PC-3 (cell line): ENCODE data around the gene TBX10. TPM values are rescaled to one million over a fixed set of nuclear protein-coding genes. Genes with fewer than 3 reads are reported as not detected.
A peak's percentile ranks its signal among the peaks of the same experiment; 100 is the strongest.

Experiments used
- ATAC-seq: fragments of 200-7000 bp; cut with Tn5 transposase; 2 replicates; pipeline ENCODE4 v1.9.1; 2020; ENCODE audit warnings: mild to moderate bottlenecking, moderate library complexity
- BruUV-seq: library from RNA; stranded (reverse); fragments of 400-500 nt; replicated peaks from 2 replicates; lab custom pipeline; 2021; lab: Mats Ljungman, UMichigan
- CTCF ChIA-PET: fragments of 300-600 bp; sonication (Branson Sonifier 250); formaldehyde crosslinking; loops from one replicate; lab custom pipeline; 2022; ENCODE audit warnings: antibody characterized with exemption; lab: Charles Lee
- POLR2A ChIA-PET: fragments of 300-600 bp; sonication (Branson Sonifier 250); formaldehyde crosslinking; loops from one replicate; lab custom pipeline; 2022; ENCODE audit warnings: antibody characterized with exemption; ENCODE audit not compliant: unreplicated experiment; lab: Charles Lee
- DNase-seq: peaks from one replicate; pipeline ENCODE4 v3.0.0-alpha.2; 2015
- H2AFZ ChIP-seq: fragments of 300-600 bp; sonication (generic); 2 replicates; pipeline ENCODE4 v1.6.0; 2016; ENCODE audit warnings: antibody characterized with exemption, low read length
- H3F3A ChIP-seq: fragments of 300-600 bp; sonication (generic); one replicate; pipeline ENCODE4 v1.6.0; 2017; ENCODE audit warnings: antibody characterized with exemption, low read length, control low read depth, mild to moderate bottlenecking; ENCODE audit not compliant: unreplicated experiment
- H3K27ac ChIP-seq: fragments of 300-600 bp; sonication (generic); 2 replicates; pipeline ENCODE4 v1.5.1; 2016; ENCODE audit warnings: mild to moderate bottlenecking, low read length
- H3K27me3 ChIP-seq: fragments of 300-600 bp; sonication (generic); 2 replicates; pipeline ENCODE4 v1.6.1; 2016; ENCODE audit warnings: low read length, mixed read lengths
- H3K36me3 ChIP-seq: fragments of 300-600 bp; sonication (generic); 2 replicates; pipeline ENCODE4 v1.6.1; 2016; ENCODE audit warnings: low read depth, mixed run types, low read length, mixed read lengths
- H3K4me1 ChIP-seq: fragments of 300-600 bp; sonication (generic); 2 replicates; pipeline ENCODE4 v1.5.1; 2016; ENCODE audit warnings: low read length; ENCODE audit not compliant: insufficient read depth
- H3K4me2 ChIP-seq: fragments of 300-600 bp; sonication (generic); 2 replicates; pipeline ENCODE4 v1.6.0; 2016; ENCODE audit warnings: low read length
- H3K4me3 ChIP-seq: fragments of 300-600 bp; sonication (generic); 2 replicates; pipeline ENCODE4 v1.5.1; 2016; ENCODE audit warnings: mild to moderate bottlenecking, low read length, mixed read lengths
- H3K79me2 ChIP-seq: fragments of 300-600 bp; sonication (generic); 2 replicates; pipeline ENCODE4 v1.6.1; 2017; ENCODE audit warnings: low read length, mixed read lengths
- H3K9ac ChIP-seq: fragments of 300-600 bp; sonication (generic); 2 replicates; pipeline ENCODE4 v1.6.0; 2016; ENCODE audit warnings: mild to moderate bottlenecking, low read length
- H3K9me2 ChIP-seq: fragments of 300-600 bp; sonication (generic); replicated peaks from 2 replicates; pipeline ENCODE4 v1.6.1; 2016; ENCODE audit warnings: mixed run types, low read length, mixed read lengths
- H3K9me3 ChIP-seq: fragments of 300-600 bp; sonication (generic); 2 replicates; pipeline ENCODE4 v1.6.1; 2016; ENCODE audit warnings: low read length, mixed read lengths
- H4K20me1 ChIP-seq: fragments of 300-600 bp; sonication (generic); 2 replicates; pipeline ENCODE4 v1.6.1; 2016; ENCODE audit warnings: low read length, mixed read lengths
- CTCF ChIP-seq: fragments of 300-600 bp; sonication (generic); conservative IDR thresholded peaks from 2 replicates; pipeline ENCODE4 v1.5.1; 2017; ENCODE audit warnings: antibody characterized with exemption, low read depth, mild to moderate bottlenecking, low read length
- EZH2 ChIP-seq: fragments of 300-600 bp; sonication (generic); IDR thresholded peaks from one replicate; pipeline ENCODE4 v1.6.1; 2017; ENCODE audit warnings: antibody characterized with exemption, mild to moderate bottlenecking, low read length; ENCODE audit not compliant: unreplicated experiment
- EZH2phosphoT487 ChIP-seq: fragments of 300-600 bp; sonication (generic); IDR thresholded peaks from 2 replicates; pipeline ENCODE4 v1.6.1; 2018; ENCODE audit warnings: mild to moderate bottlenecking, antibody characterized with exemption, low read length, borderline replicate concordance
- intact Hi-C: fragments of 100-400 bp; cut with micrococcal nuclease; formaldehyde crosslinking; loops from 2 replicates; pipeline ENCODE4 v1.9.0; 2023
- total RNA-seq: library from RNA; depleted of rRNA; stranded (reverse); fragments of >200 nt; gene quantifications from 2 replicates; pipeline ENCODE4 v1.2.3, GENCODE V29; 2014

TBX10 gene
- total RNA-seq, 1 experiment from 2014 or later = not detected

- Histone ChIP-seq H3K4me3 (no peak overlapping the region), H3K9me3 (no peaks in the 10 kb centered on the region), H2AFZ (no peak overlapping the region), H3K27me3 (no peaks in the 10 kb centered on the region), H3K9me2 (no peaks in the 10 kb centered on the region), H3K4me2 (no peak overlapping the region), H3K36me3 (no peaks in the 10 kb centered on the region), H4K20me1 (no peaks in the 10 kb centered on the region), H3K4me1 (no peaks in the 10 kb centered on the region), H3K9ac (no peak overlapping the region), H3K79me2 (no peaks in the 10 kb centered on the region), H3F3A (no peaks in the 10 kb centered on the region), H3K27ac (no peak overlapping the region)
- BruUV-seq = no TSS peak
- ChIA-PET CTCF (interaction anchor here (0.6 kb wide), 2 partner anchors 9 to 31 kb away, joined by 3 to 6 read pairs; no protein-coding TSS in a partner anchor), POLR2A (no interaction called here)
- DNase-seq (no peak), ATAC-seq (no peak)
- intact Hi-C loops = no loop called here
- TF ChIP-seq CTCF (no peak), EZH2phosphoT487 (no peak), EZH2 (no peak)
Measured at GRCh38 chr11:67644472-67645418, 5.2 kb upstream of the TBX10 start.

GRCh38 chr11:67644042-67644441 lies 4.5 kb upstream of the TBX10 start:
- intact Hi-C loops = no loop called here
- Histone ChIP-seq H3K4me2 (no peak overlapping the region), H3K27ac (no peak overlapping the region), H3K27me3 (no peaks in the 10 kb centered on the region), H3K36me3 (no peaks in the 10 kb centered on the region), H3K4me1 (no peaks in the 10 kb centered on the region), H4K20me1 (no peaks in the 10 kb centered on the region), H3K4me3 (no peak overlapping the region), H3K9me3 (no peaks in the 10 kb centered on the region), H3K79me2 (no peaks in the 10 kb centered on the region), H3K9me2 (no peaks in the 10 kb centered on the region), H2AFZ (no peak overlapping the region), H3F3A (no peaks in the 10 kb centered on the region), H3K9ac (no peak overlapping the region)
- no peak for TF ChIP-seq EZH2phosphoT487
- TF ChIP-seq CTCF = peak; percentile 62
- no TSS peak for BruUV-seq
- no peak for ATAC-seq
- peak; percentile 39 for DNase-seq
- ChIA-PET POLR2A (no interaction called here), CTCF (no interaction called here)
